Pancreas (tissue), 10 donors: ENCODE data around the gene THOC6. TPM values are rescaled to one million over a fixed set of nuclear protein-coding genes. Genes with fewer than 3 reads are reported as not detected.

Source experiments
- ATAC-seq, 4 donors: fragments of 200-7000 bp; cut with Tn5 transposase; one replicate each; pipeline versions ENCODE4 v1.8.0 to v1.9.1; 2020; ENCODE audit warnings: mild to moderate bottlenecking in 4 of 4, moderate library complexity in 4 of 4
- DNase-seq, 6 donors: peaks; one replicate each; pipeline ENCODE4 v3.0.0-alpha.2; 2020
- FAIRE-seq: peaks from 2 replicates; lab custom pipeline; 2012; peaks lifted over from hg19 to GRCh38; lab: Jason Lieb, UNC
- H3K27ac ChIP-seq, 4 donors: fragments of 200-600 bp; sonication (generic); 1 replicate in 3 of 4; 2 replicates in 1 of 4; pipeline versions ENCODE4 v1.5.0 to v1.8.0; 2020
- H3K27me3 ChIP-seq, 4 donors: fragments of 200-600 bp; one replicate each; pipeline ENCODE4 v1.8.0; 2021
- H3K36me3 ChIP-seq, 3 donors: fragments of 200-600 bp; sonication (generic) in 1 of 3; one replicate each; pipeline versions ENCODE4 v1.5.0 to v1.8.0; 2020 to 2021
- H3K4me1 ChIP-seq, 3 donors: fragments of 200-600 bp; one replicate each; pipeline ENCODE4 v1.8.0; 2021
- H3K4me3 ChIP-seq, 4 donors: fragments of 200-600 bp; sonication (generic) in 2 of 4; one replicate each; pipeline versions ENCODE4 v1.5.0 to v1.8.0; 2020 to 2021
- H3K9me3 ChIP-seq, 4 donors: fragments of 200-600 bp; one replicate each; pipeline ENCODE4 v1.8.0; 2021
- WGBS, 2 donors: extraction: QIAGEN DNeasy Blood & Tissue Kit; methylation state at CpG; one replicate each; pipeline ENCODE4 v1.1.7; 2013; 5-methylcytosine and 5-hydroxymethylcytosine counted together
- intact Hi-C, 3 donors: fragments of 100-400 bp; cut with DNase I; formaldehyde crosslinking; loops; one replicate each; pipeline versions ENCODE4 v1.11.1 to v1.14.2; 2022
- polyA plus RNA-seq, 2 donors: library from polyadenylated mRNA; stranded (reverse); fragments of 200-250 nt; gene quantifications; one replicate each; pipeline ENCODE4 v1.2.3, GENCODE V29; 2013
- total RNA-seq, 6 donors: library from RNA; stranded (reverse); fragmentation: NEBNext Ultra II Directional in 4 of 6; extraction: Animal tissue kit (Norgen Biotek cat#: 25700) in 4 of 6; gene quantifications; one replicate each; pipeline versions ENCODE4 v1.2.1 to v1.2.4, GENCODE V29; 2021 to 2023
- TF ChIP-seq, protein P1 (sequence below), 4 donors: fragments of 200-600 bp; sonication (generic) in 3 of 4; IDR thresholded peaks; one replicate each; pipeline versions ENCODE4 v1.5.0 to v1.8.0; 2021; ENCODE audit warnings: antibody characterized with exemption in 4 of 4
- donor health status: healthy with polysubstance abuse.
- donor health status: DM: no; HTN: no; CAD: no; lungs with moderate emphysema.
- donor health status: DM: no; HTN: no; CAD: no.
- donor health status: control.
- donor health status: control.
- donor health status: Bipolar disorder and iron deficiency.
- donor health status: DM: yes; HTN: yes; CAD: no.
- donor health status: DM: no; HTN: no; CAD: no.
- donor health status: DM: no; HTN: no; CAD: no.
- donor health status: DM: yes; HTN: yes; CAD: no.

The THOC6 gene
- total and polyA plus RNA-seq, 8 donors = 6.2 to 38.2 (median 8.5) TPM

DNA sequence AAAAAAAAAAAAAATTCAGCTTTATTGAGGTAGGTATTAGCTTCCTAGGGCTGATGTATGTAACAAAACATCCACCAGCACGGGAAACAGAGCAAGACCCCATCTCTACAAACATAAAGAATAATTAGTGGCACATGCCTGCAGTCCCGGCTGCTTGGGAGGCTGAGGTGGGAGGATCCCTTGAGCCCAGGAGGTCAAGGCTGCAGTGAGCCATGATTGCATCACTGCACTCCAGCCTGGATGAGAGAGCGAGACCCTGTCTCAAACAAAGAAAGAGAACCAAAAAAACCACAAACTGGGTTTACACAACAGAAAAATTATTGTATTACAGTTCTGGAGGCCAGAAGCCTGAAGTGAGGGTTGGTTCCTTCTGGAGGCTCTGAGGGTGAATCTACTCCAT, 18.5 kb downstream of the THOC6 start:
- H3K4me1 ChIP-seq = peaks cover 0 to 20% (median 20%) of the 10 kb centered on the region in 3 donors
- no peak for DNase-seq
- WGBS, 2 donors = 91 to 93% methylated on average over 3 of the region's 3 CpGs
- TF ChIP-seq, protein P1, sequence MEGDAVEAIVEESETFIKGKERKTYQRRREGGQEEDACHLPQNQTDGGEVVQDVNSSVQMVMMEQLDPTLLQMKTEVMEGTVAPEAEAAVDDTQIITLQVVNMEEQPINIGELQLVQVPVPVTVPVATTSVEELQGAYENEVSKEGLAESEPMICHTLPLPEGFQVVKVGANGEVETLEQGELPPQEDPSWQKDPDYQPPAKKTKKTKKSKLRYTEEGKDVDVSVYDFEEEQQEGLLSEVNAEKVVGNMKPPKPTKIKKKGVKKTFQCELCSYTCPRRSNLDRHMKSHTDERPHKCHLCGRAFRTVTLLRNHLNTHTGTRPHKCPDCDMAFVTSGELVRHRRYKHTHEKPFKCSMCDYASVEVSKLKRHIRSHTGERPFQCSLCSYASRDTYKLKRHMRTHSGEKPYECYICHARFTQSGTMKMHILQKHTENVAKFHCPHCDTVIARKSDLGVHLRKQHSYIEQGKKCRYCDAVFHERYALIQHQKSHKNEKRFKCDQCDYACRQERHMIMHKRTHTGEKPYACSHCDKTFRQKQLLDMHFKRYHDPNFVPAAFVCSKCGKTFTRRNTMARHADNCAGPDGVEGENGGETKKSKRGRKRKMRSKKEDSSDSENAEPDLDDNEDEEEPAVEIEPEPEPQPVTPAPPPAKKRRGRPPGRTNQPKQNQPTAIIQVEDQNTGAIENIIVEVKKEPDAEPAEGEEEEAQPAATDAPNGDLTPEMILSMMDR (IDR thresholded peaks at IDR 0.05) = no peak
- no peak for FAIRE-seq
- H3K9me3 ChIP-seq = no peaks in the 10 kb centered on the region
- H3K36me3 ChIP-seq = no peaks in the 10 kb centered on the region
- peaks cover 0 to 28% (median 0%) of the 10 kb centered on the region in 4 donors for H3K27me3 ChIP-seq
- no peak overlapping the region for H3K27ac ChIP-seq
- no peak overlapping the region for H3K4me3 ChIP-seq
- ATAC-seq = no peak
- intact Hi-C loops = no loop called here

DNA sequence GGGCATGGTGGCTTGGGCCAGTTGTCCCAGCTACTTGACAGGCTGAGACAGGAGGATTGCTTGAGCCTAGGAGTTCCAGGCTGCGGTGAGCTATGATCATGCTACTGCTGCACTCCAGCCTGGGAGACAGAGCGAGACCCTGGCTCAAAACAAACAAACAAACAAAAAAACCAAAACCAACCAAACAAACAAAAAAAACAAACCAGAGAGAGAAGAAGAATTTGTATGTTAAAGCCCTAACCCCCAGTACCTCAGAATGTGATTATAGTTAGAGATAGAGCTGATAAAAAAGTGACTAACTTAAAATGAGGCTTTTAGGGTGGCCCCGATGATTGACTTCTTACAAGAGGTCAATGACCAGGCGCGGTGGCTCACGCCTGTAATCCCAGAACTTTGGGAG, 20.9 kb downstream of the THOC6 start:
- DNase-seq = no peak
- no peaks in the 10 kb centered on the region for H3K36me3 ChIP-seq
- TF ChIP-seq, protein P1 (IDR thresholded peaks at IDR 0.05) = no peak
- H3K9me3 ChIP-seq = no peaks in the 10 kb centered on the region
- no peak for FAIRE-seq
- no peak overlapping the region for H3K27ac ChIP-seq
- 89 to 91% methylated on average over 6 of the region's 6 CpGs for WGBS, 2 donors
- peaks cover 0 to 15% (median 12%) of the 10 kb centered on the region in 3 donors for H3K4me1 ChIP-seq
- no peak overlapping the region for H3K4me3 ChIP-seq
- H3K27me3 ChIP-seq = peaks cover 0 to 30% (median 0%) of the 10 kb centered on the region in 4 donors
- intact Hi-C loops = no loop called here
- ATAC-seq = no peak

DNA sequence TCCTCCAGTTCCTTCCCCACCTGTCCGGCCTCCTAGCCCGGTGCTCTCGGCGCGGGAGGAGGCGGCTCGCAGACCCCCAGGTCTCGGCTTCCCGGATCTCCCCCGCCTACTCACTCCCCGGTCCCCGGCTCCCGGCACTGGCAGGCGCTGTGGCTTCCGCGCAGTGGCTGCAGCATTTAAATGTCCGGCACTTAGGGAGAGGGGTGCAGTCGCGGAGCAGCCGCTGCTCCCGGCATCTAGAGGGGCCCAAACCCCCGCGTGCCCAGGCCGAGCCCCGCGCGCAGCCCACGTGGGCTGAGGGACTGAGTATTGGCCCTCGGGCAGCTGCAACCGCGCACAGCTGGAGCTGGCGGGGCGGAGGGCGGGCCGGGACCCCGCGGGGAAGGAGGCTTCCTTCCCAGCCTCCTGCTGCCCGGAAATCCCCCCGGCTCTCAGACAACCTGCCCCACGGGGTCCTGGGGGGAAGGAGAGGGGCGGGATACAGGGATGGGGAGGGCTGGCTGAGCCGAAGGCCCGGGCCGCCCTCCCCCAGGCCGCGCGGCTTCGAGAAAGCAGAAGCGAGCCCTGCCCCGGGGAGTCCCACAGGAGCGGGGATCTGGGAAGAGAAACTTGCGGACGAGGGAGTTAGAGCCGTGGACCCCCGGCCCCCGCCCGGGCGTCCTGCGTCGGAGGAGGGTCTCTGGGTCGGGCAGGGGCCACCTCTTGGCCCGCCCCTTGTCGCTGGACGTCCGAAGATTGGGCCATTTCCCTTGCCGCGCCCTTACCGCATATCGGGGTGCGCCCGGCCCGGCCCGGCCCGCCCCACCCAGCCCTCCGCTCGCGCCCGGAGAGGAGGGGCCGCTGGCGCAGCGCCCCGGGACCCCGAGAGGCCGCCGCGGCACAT, 22.2 kb downstream of the THOC6 start, which contains the start of gene MMP25:
MMP25 (plus strand) TSS at position 804 of the 883 bp plus-strand sequence. CDS start 357 bp downstream, outside the sequence.
- DNase-seq (peak in 2 of 6 donors; percentile 74 to 78), ATAC-seq (peak; percentile 30 to 72 (median 54)), FAIRE-seq (no peak)
- Histone ChIP-seq H3K4me1 (peaks cover 0 to 15% (median 12%) of the 10 kb centered on the region in 3 donors), H3K27ac (no peak within 1 kb of the TSS), H3K9me3 (no peaks in the 10 kb centered on the region), H3K36me3 (no peaks in the 10 kb centered on the region), H3K27me3 (peaks cover 0 to 32% (median 0%) of the 10 kb centered on the region in 4 donors), H3K4me3 (peak within 1 kb of the TSS; percentile 24 to 56 (median 26))
- WGBS, 2 donors = 1 to 2% methylated on average over 44 to 86 of the region's 86 CpGs
- intact Hi-C loops = no loop called here
- TF ChIP-seq, protein P1 (IDR thresholded peaks at IDR 0.05) = no peak

DNA sequence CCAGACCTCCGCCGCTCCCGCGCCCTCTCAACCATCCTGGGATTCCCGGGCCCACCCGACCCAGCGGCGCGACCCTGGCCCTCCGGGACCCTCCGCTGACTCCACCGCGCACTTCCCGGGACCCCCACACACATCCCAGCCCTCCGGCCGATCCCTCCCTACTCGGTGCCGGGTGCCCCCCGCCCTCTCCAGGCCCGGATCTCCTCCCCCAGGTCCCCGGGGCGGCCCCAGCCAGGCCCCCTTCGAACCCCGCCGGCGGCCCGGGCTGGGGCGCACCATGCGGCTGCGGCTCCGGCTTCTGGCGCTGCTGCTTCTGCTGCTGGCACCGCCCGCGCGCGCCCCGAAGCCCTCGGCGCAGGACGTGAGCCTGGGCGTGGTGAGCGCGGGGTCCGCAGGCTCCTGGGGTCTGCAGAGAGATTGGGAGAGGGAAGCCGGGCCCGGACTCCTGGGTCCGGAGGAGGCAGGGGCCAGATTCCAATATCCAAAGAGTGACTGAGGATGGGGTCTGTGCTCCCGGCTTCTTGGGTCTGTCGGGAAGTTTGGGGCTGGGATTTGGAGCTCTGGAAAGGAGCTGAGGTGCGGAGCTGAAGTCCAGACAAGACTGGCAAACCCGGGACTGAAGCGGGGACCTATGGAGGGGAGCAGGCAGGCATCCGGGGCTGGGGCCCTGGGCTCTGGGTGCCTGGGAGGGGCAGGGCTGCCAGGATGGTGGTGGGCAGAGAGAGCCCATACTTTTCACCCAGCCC, 23.0 kb downstream of the THOC6 start:
- 6 to 7% methylated on average over 28 to 54 of the region's 54 CpGs for WGBS, 2 donors
- no peak for FAIRE-seq
- peaks cover 0 to 32% (median 0%) of the 10 kb centered on the region in 4 donors for H3K27me3 ChIP-seq

More for the DNA sequence above, 23.0 kb downstream of the THOC6 start:
- ATAC-seq (peak in 2 of 4 donors; percentile 18 to 22), DNase-seq (peak in 2 of 6 donors; percentile 64 to 77)
- no peak overlapping the region for H3K27ac ChIP-seq
- TF ChIP-seq, protein P1 (IDR thresholded peaks at IDR 0.05) = no peak
- H3K4me1 ChIP-seq = peaks cover 0 to 15% (median 12%) of the 10 kb centered on the region in 3 donors
- intact Hi-C loops = no loop called here
- H3K9me3 ChIP-seq = no peaks in the 10 kb centered on the region
- H3K4me3 ChIP-seq = peak overlapping the region in 2 of 4 donors; percentile 29 to 56
- no peaks in the 10 kb centered on the region for H3K36me3 ChIP-seq
